SK-N-MC (cell line): ENCODE data around the gene TMEM185B.

Experiments
- DNase-seq: peaks from one replicate; pipeline ENCODE4 v3.0.0-alpha.2; 2011; ENCODE audit warnings: low read depth, low spot score
- H3K27ac ChIP-seq: fragments of 200-600 bp; sonication (generic); 2 replicates; pipeline ENCODE4 v1.5.1; 2016; ENCODE audit warnings: mixed run types
- H3K36me3 ChIP-seq: fragments of 200-600 bp; sonication (generic); 2 replicates; pipeline ENCODE4 v1.6.1; 2017; ENCODE audit warnings: antibody characterized with exemption, low read length, mixed read lengths; ENCODE audit not compliant: insufficient read depth
- H3K4me3 ChIP-seq: fragments of 200-600 bp; sonication (generic); 2 replicates; pipeline ENCODE4 v1.5.1; 2016
- H3K9ac ChIP-seq: fragments of 200-600 bp; sonication (generic); 2 replicates; pipeline ENCODE4 v1.8.0; 2017; ENCODE audit warnings: mixed run types, mixed read lengths; ENCODE audit not compliant: insufficient read length
- H3K9me3 ChIP-seq: fragments of 200-600 bp; sonication (generic); 2 replicates; pipeline ENCODE4 v1.6.1; 2017; ENCODE audit warnings: low read depth, mild to moderate bottlenecking, antibody characterized with exemption, low read length, moderate library complexity, mixed read lengths
- EZH2 ChIP-seq: fragments of 200-600 bp; sonication (generic); IDR thresholded peaks from one replicate; pipeline ENCODE4 v1.6.1; 2017; ENCODE audit warnings: antibody characterized with exemption
- FOXP2 ChIP-seq: optimal IDR thresholded peaks from 2 replicates; pipeline ENCODE3; 2011; ENCODE audit warnings: mild to moderate bottlenecking, moderate library complexity; ENCODE audit not compliant: insufficient read depth; ENCODE audit errors: extremely low read length, control extremely low read depth
- POLR2AphosphoS5 ChIP-seq: IDR thresholded peaks from 2 replicates; pipeline ENCODE4 v1.6.1; 2012; ENCODE audit warnings: mild to moderate bottlenecking, low read depth, low read length, borderline replicate concordance

TMEM185B gene

GRCh38 chr2:120223034-120223912 is at the start of gene TMEM185B:
TSS of gene TMEM185B (minus strand) at chr2:120223400. CDS start at chr2:120222976, 424 bp downstream.
- H3K36me3 ChIP-seq = peaks cover 16% of the 10 kb centered on the region
- no peaks in the 10 kb centered on the region for H3K9me3 ChIP-seq
- peak within 1 kb of the TSS; percentile 88 for H3K4me3 ChIP-seq
- DNase-seq = no peak
- H3K9ac ChIP-seq = peak within 1 kb of the TSS; percentile 89
- peak within 1 kb of the TSS; percentile 69; the same call in 1 of the 2 replicates for H3K27ac ChIP-seq
- TF ChIP-seq POLR2AphosphoS5 = peak; percentile 74
- TF ChIP-seq FOXP2 = no peak
- no peak for TF ChIP-seq EZH2

DNA sequence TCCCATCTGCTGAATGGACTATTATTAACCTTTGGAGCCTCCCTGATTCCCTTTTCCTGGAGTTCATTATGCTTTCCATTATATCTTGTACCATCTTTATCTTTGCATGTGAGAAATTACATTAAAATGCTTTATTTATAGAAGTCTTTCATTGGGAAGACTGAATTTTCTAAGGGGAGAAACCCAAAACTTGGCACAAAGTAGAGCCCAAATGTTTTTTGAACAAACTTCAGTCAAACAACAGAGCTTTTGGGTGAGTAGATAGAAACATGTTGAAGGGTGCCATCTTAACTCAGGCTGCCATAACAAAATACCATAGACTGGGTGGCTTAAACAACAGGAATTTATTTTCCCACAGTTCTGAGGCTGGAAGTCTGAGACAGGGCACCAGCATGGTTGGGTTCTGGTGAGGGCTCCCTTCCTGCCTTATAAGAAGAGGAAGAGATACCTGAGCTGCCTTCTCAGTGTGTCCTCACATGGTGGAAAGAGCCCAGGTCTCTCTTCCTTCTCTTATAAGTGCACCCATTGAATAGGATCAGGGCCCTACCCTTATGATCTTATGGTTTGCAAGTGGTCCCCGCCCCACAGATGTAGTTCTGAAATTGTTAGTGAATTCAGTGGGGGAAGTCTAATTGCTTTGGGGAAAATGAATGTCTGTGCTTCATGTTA is 48.6 kb upstream of the TMEM185B start:
- H3K4me3 ChIP-seq = no peak overlapping the region
- no peak overlapping the region for H3K27ac ChIP-seq
- no peaks in the 10 kb centered on the region for H3K36me3 ChIP-seq
- TF ChIP-seq EZH2 = no peak
- no peak for TF ChIP-seq POLR2AphosphoS5
- DNase-seq = no peak
- H3K9me3 ChIP-seq = no peaks in the 10 kb centered on the region
- no peak overlapping the region for H3K9ac ChIP-seq

DNA sequence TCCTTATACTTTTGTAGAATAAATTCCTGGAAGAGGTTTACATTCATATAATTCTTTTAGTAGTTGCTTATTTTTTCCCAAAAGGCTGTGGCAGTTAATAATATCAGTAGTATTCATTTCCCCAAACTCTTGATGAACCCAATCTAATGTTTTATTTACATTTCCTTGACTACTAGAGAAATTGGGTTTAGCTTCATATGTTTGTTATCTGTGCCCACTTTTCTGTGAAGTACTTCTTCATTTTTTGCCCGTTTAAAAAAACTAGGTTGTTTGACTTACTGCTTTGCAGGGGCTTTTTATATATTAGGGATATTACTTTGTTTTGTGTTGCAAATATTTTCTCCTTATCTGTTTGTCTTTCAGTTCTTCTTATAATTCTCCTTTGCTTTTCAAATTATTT is 46.6 kb upstream of the TMEM185B start:
- no peaks in the 10 kb centered on the region for H3K9me3 ChIP-seq
- no peak for DNase-seq
- H3K4me3 ChIP-seq = no peak overlapping the region
- H3K36me3 ChIP-seq = no peaks in the 10 kb centered on the region
- TF ChIP-seq EZH2 = no peak
- TF ChIP-seq FOXP2 = no peak
- no peak for TF ChIP-seq POLR2AphosphoS5
- no peak overlapping the region for H3K27ac ChIP-seq
- H3K9ac ChIP-seq = no peak overlapping the region

DNA sequence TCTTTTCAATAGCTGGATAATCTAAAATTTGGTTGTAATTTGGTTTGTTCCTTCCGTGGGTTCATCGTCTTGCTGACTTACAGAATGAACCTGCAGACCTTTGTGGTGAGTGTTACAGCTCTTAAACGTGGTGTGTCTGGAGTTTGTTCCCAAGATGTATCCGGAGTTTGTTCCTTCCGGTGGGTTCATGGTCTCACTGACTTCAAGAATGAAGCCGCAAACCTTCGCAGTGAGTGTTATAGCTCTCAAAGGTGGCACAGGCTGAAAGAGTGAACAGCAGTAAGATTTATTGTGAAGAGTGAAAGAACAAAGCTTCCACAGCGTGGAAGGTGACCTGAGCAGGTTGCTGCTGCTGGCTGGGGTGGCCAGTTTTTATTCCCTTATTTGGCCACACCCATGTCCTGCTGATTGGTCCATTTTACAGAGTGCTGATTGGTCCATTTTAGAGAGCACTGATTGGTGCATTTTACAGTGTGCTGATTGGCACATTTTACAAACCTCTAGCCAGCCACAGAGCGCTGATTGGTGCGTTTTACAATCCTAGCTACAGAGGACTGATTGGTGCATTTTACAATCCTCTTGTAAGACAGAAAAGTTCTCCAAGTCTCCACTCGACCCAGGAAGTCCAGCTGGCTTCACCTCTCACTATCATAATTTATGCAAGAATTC is 46.0 kb upstream of the TMEM185B start:
- no peak for DNase-seq

GRCh38 chr2:120267348-120267747 is 44.1 kb upstream of the TMEM185B start:
- Histone ChIP-seq H3K27ac (no peak overlapping the region), H3K36me3 (no peaks in the 10 kb centered on the region), H3K4me3 (no peak overlapping the region), H3K9me3 (no peaks in the 10 kb centered on the region), H3K9ac (no peak overlapping the region)
- no peak for DNase-seq
- TF ChIP-seq POLR2AphosphoS5 (no peak), FOXP2 (no peak), EZH2 (no peak)

More for the DNA sequence above, 46.0 kb upstream of the TMEM185B start:
- TF ChIP-seq EZH2 (no peak), FOXP2 (no peak), POLR2AphosphoS5 (no peak)
- H3K9ac ChIP-seq = no peak overlapping the region
- no peak overlapping the region for H3K27ac ChIP-seq
- no peaks in the 10 kb centered on the region for H3K36me3 ChIP-seq
- no peak overlapping the region for H3K4me3 ChIP-seq
- no peaks in the 10 kb centered on the region for H3K9me3 ChIP-seq

DNA sequence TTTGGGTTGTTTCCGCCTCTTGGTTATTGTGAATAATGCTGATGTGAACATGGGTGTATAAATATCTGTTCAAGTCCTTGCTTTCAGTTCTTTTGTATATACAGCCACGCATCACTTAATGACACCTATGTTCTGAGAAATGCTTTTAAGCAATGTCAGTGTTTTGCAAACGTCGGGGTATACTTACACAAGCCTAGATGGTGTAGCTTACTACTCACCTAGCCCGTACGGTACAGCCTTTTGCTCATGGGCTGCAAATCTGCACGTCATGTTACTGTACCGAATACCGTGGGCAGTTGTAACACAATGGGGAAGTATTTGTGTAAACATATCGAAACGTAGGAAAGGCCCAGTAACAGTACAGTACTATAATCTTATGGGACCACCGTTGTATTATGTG is 41.8 kb upstream of the TMEM185B start:
- DNase-seq = no peak
- no peak overlapping the region for H3K4me3 ChIP-seq
- no peak overlapping the region for H3K9ac ChIP-seq
- H3K36me3 ChIP-seq = no peaks in the 10 kb centered on the region
- H3K9me3 ChIP-seq = no peaks in the 10 kb centered on the region
- H3K27ac ChIP-seq = no peak overlapping the region
- TF ChIP-seq POLR2AphosphoS5 = no peak
- no peak for TF ChIP-seq EZH2
- TF ChIP-seq FOXP2 = no peak

DNA sequence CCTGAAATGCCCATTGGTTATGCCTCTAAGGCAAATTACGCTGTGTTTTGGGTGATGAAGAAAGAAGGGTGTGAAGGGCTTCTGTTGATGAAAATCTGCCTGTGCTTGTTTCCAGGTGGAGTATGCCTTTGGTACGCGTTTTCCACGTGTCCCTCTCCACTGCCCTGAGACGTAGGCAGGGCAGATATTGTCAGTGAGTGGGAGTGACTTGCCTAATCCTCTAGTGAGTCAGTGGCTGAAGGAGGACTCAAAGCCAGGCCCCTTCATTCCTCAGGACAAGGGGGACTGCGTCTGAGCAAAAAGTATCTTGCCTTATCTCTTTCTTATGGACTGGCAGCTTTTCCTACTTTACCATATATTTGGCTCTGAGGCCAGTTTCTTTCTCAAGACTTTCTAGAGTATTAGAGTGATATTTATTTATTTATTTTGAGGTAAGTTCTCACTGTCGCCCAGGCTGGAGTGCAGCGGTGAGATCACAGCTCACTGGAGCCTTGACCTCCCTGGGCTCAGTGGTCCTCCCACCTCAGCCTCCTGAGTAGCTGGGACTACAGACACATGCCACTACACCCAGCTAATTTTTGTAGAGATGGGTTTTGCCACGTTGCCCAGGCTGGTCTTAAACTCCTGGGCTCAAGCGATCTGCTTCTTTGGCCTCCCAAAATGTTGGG is 39.7 kb upstream of the TMEM185B start:
- no peak for DNase-seq
- Histone ChIP-seq H3K27ac (no peak overlapping the region), H3K4me3 (no peak overlapping the region), H3K36me3 (no peaks in the 10 kb centered on the region), H3K9me3 (no peaks in the 10 kb centered on the region), H3K9ac (no peak overlapping the region)
- TF ChIP-seq POLR2AphosphoS5 = no peak
- TF ChIP-seq FOXP2 = no peak
- TF ChIP-seq EZH2 = no peak

GRCh38 chr2:120262150-120262549 is 39.0 kb upstream of the TMEM185B start:
- Histone ChIP-seq H3K4me3 (no peak overlapping the region), H3K27ac (no peak overlapping the region), H3K36me3 (no peaks in the 10 kb centered on the region), H3K9me3 (no peaks in the 10 kb centered on the region), H3K9ac (no peak overlapping the region)
- TF ChIP-seq EZH2 (no peak), FOXP2 (no peak), POLR2AphosphoS5 (no peak)
- DNase-seq = no peak
